G401 (cell line): ENCODE results near the gene CNR2. TPM values are rescaled to one million over a fixed set of nuclear protein-coding genes. Genes with fewer than 3 reads are reported as not detected.
"Not testable (repeated sequence)": the region's sequence is repeated elsewhere in the genome, so short reads cannot be mapped to it uniquely, and the experiment has no call there.

Experiments used
- DNase-seq: peaks from one replicate; pipeline ENCODE4 v3.0.0-alpha.2; 2015; ENCODE audit warnings: low spot score
- in situ Hi-C: cut with HindIII; loops from 2 replicates; pipeline ENCODE4 v1.10.0; 2016; ENCODE audit warnings: low sequenced_read_pairs, mixed read lengths
- total RNA-seq: library from RNA; depleted of rRNA; stranded (reverse); fragments of >200 nt; shearing (Covaris generic); gene quantifications from 2 replicates; pipeline ENCODE4 v1.2.3, GENCODE V29; 2014

Gene CNR2
- total RNA-seq, 1 experiment from 2014 or later = not detected

GRCh38 chr1:23922321-23922943 lies 9.3 kb upstream of the CNR2 start:
- in situ Hi-C loops = no loop called here
- no peak for DNase-seq

- peak; percentile 49 for DNase-seq
- in situ Hi-C loops = no loop called here
Observed at GRCh38 chr1:23916209-23917131, 3.3 kb upstream of the CNR2 start.

GRCh38 chr1:23915466-23915865 lies 2.3 kb upstream of the CNR2 start:
- no peak for DNase-seq
- in situ Hi-C loops = no loop called here

GRCh38 chr1:23914921-23915320 lies 1.8 kb upstream of the CNR2 start:
- no peak for DNase-seq
- in situ Hi-C loops = no loop called here

GRCh38 chr1:23911921-23912320 lies 1.2 kb downstream of the CNR2 start:
- in situ Hi-C loops = no loop called here
- DNase-seq = no peak

GRCh38 chr1:23910553-23911246 lies 2.5 kb downstream of the CNR2 start:
- in situ Hi-C loops = no loop called here
- DNase-seq = no peak

GRCh38 chr1:23910144-23910543 lies 3.0 kb downstream of the CNR2 start:
- in situ Hi-C loops = no loop called here
- DNase-seq = no peak

GRCh38 chr1:23909412-23909811 lies 3.8 kb downstream of the CNR2 start:
- no peak for DNase-seq
- in situ Hi-C loops = no loop called here

GRCh38 chr1:23908453-23909341 lies 4.5 kb downstream of the CNR2 start:
- in situ Hi-C loops = no loop called here
- DNase-seq = no peak

GRCh38 chr1:23906731-23907130 lies 6.4 kb downstream of the CNR2 start:
- in situ Hi-C loops = no loop called here
- no peak for DNase-seq

- in situ Hi-C loops = no loop called here
Observed at GRCh38 chr1:23905461-23906025, 7.6 kb downstream of the CNR2 start.

GRCh38 chr1:23904748-23905357 lies 8.3 kb downstream of the CNR2 start:
- in situ Hi-C loops = no loop called here
- DNase-seq = no peak

More at GRCh38 chr1:23905461-23906025, 7.6 kb downstream of the CNR2 start:
- DNase-seq = no peak

- DNase-seq = no peak
- in situ Hi-C loops = no loop called here
Observed at GRCh38 chr1:23903754-23904153, 9.4 kb downstream of the CNR2 start.

GRCh38 chr1:23902321-23903278 lies 10.6 kb downstream of the CNR2 start:
- in situ Hi-C loops = no loop called here
- no peak for DNase-seq

- DNase-seq, in situ Hi-C loops: not testable (repeated sequence)
Observed at GRCh38 chr1:23900017-23900416, 13.1 kb downstream of the CNR2 start.

GRCh38 chr1:23899070-23899469 lies 14.1 kb downstream of the CNR2 start:
- in situ Hi-C loops = no loop called here
- DNase-seq = no peak

GRCh38 chr1:23897083-23897482 lies 16.1 kb downstream of the CNR2 start:
- DNase-seq = no peak
- in situ Hi-C loops = no loop called here
